HG02642 (cell line): Measurements from ENCODE around the gene IRF5.
"Not testable (repeated sequence)": the region's sequence is repeated elsewhere in the genome, so short reads cannot be mapped to it uniquely, and the experiment has no call there.

Experiments
- ATAC-seq: cut with Tn5 transposase; IDR thresholded peaks from one replicate; pipeline ENCODE4 v1.9.1; 2021; ENCODE audit warnings: mild to moderate bottlenecking; ENCODE audit not compliant: unreplicated experiment, poor library complexity

Gene IRF5

DNA sequence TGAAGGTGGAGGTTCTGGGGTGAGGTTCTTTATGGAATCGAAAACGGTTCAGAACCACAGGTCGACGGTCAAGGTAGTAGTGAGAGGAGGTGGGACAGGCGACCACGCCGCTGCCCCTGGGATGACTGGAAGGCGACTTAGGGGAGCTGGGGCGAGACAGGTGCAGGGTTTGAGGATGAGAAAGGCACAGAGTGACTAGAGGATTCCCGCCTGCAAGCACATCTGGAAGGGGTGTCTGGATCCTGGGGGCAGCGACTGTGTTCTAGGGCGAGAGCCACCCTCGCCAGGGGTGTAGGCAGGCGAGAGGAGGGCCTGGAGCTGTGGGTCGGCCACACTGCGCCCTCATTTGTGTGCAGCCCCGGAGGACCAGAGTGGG, 468 bp upstream of the IRF5 start:
- ATAC-seq: peak; percentile 6

DNA sequence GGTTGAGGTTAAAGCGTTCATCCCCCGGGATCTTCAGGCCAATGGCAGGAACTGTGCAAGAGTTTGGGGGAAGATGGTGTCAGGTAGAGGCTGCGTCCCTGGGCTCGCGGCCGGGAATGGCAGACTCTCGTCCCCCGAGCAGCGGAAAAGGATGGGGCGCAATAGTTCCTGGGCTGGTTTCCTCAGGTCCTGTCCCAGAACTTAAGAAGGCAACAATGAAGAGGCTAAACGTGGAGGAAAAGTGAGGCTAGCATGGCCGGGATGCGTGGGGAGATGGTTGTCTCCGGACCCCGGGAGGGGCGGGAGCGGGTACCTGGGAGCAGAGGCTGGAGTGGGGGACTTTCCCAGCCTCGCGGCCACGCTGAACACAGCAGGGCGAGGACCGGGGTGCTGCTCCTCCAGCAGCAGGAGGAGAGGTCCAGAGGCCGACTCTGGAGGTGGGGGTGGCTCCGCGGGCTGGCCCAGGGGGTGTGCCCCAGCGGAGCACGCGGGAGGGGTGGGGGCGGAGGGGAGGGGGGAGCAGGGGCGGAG, 882 bp downstream of the IRF5 start:
- peak; percentile 4 for ATAC-seq

DNA sequence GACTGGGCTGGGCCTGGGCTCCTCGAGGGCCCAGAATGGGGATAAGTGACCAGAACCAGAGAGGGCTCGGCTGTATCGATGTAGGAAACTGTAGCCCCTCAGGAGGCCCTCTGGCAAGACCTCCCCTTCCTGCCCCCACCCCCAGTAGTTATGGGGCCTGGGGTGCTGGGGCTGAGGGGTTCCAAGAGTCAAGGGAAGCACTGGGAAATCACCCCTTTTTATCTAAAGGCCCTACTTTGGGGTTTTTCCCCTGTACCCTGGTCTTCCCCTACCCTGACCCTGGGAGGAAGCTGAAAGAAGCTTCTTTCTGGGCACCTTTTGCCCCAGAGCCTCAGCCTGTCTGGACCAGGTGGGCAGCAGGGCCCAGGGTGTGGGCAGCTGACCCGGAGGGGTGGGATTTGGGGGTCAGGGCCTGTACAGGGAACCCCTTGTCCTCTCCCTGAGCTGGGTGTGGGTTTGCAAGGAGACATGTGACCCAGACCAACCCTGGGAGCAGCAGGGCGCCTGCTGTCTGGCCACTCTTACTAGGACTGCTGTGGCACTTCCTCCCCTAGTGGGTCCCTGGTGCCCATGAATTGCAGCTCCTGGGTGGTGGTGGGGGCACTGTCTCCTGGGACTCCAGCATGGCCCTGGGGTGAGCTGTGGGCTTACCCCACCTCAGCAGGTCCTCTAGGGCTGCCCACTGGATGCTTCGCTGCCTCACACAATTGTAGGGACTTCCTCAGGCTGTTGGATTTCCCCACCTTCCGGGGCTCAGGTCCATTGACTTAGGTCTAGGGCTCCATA, 1.5 kb downstream of the IRF5 start:
- peak; percentile 17 for ATAC-seq

DNA sequence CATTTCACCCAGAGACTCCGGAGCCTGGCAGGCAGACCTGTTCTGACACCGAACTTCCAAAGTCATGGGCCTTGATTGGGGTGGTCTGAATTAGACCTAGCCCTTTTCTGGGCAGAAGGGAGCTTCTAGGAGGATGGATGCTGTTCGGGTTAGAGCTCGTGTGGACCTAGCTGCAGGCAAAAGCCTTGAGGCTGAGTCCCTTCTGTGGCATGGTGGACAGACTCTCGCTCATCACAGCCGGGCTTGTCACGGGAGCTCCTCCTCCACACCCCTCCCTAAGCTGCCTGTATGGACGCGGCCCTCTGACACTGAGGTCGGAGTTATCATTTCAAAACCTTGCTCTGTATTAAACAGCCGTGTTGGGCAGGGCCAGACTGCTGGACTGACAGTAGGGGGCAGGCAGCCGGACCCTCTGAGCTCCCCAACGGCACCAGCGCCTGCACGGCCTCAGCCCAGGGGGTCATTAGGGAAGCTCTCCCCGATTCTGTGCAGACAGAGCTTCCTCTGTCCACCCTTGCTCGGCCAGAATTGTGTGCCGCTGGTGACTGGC, 2.2 kb downstream of the IRF5 start:
- ATAC-seq: peak; percentile 25

DNA sequence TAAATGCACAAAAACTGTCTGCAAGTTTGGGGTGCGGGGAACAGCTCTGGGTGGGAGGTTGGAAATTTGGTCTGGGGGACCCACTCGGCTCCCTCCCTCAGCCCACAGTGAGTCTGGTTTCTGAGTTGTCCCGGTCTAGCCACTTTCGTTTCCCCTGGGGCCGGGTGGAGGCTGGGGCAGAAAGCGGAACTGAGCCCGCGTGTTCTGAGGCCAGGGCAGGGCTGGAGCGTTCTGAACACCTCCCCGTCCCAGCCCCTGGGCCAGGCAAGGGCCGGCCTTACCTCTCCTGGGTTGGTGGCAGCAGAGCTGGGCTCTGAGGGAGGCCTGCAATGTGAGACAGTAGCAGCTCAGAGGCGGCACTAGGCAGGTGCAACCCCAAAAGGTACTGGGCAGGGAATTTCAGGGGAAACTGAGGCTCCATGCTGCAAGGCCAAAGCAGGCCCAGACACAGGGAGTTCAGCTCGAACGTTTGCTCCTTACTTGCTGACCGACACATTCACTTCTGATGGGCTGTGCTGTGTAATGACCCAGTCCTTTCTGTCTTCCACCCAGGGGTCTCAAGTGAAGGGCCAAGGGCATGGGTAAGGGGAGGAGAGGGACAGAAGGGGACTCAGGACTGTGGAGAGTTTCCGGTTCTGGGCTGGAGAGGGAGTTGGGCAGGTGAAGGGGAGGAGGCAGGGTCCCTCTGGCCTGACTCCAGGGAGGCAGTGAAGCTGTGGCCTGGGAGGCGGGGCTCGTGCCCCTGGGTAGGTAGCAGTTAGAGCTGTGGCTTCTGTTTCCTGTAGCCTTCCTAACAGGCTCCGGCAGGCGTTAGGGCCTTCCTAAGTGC, 3.0 kb downstream of the IRF5 start:
- peak; percentile 56 for ATAC-seq

DNA sequence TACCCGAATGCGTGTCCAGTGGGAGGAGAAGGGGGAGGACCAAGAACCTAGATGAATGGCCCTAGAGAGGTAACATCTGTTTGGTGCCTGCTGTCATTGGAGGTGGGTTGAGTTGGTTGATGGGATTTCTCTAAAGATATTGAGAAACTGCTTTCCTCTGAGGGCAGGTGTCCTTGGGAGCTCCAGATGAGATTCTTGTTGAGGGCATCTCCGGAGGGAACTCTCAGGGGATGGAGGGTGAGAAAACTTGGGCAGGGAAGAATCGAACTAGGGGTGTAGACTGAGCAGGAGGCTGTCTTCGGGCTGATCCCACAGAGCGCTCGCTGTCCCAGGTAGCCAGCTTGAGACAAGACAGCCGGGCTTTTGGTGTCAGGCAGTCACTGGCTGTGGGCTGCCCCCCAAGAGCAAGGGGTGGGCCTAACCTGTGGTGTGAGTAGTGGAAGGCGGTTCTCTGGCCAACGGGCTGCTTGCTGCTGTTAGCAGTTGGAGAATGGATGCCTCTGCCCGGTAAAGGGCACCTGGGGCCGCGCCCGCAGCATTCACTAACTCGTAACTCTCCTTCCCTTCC, 3.7 kb downstream of the IRF5 start:
- ATAC-seq: no peak

DNA sequence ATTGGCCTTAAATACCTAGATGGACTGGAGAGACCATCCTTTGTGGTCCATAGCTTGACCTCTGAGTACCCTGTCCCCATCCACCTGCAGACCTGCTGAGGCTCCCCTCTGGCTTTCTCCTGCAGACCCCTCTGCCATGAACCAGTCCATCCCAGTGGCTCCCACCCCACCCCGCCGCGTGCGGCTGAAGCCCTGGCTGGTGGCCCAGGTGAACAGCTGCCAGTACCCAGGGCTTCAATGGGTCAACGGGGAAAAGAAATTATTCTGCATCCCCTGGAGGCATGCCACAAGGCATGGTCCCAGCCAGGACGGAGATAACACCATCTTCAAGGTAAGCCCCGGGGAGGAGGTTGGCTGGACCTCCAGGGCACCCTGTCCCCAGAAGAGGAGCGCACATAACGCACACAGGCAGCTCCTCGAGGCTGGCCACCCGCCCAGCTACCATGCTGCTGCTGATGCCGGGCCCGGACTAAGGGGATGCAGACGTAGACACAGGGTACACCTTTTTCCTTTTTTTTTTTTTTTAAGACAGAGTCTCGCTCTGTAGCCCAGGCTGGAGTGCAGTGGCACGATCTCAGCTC, 4.3 kb downstream of the IRF5 start:
- ATAC-seq: no peak

DNA sequence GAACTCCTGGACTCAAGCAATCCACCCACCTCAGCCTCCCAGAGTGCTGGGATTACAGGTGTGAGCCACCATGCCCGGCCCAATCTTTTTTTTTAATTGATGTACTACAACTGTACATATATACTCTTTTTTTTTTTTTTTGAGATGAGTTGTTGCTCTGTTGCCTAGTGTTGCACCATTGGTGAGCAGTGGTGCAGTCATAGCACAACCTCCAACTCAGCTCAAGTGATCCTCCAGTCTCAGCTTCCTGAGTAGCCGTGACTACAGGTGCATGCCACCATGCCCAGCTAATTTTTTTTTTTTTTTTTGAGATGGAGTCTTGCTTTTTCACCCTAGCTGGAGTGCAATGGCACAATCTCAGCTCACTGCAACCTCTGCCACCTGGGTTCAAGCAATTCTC, 5.5 kb downstream of the IRF5 start:
- not testable (repeated sequence) for ATAC-seq

DNA sequence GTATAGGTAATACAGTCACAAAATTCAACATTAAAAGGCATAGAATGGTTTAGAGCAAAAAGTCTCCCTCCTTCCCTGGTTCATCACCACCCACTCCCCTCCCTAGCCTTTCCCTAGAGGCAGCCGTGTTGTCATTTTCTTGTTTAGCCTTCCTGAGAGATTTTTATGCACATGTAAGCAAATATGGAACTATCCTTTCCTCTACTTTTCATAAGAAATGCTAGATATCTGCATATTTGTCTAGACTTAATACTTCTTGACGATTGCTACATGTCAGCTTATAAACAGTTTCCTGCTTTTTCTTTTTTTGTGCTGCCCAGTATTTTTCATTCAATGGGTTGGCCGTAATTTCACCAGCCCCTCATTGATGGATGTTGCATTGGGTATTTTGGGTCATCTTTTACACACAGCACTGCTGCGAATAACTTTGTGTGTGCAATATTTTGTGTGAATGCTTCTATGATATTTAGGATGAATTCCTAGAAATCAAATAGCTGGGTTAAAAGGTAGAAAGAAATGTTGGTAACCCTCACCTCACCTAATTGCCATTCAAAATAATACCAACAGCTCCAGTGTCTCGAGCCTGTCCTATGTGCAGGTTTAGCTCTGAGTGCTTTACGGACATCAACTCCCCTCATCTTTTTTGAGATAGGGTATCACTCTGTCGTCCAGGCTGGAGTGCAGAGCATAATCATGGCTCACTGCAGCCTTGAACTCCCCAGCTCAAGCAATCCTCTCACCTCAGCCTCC, 6.9 kb downstream of the IRF5 start:
- ATAC-seq: no peak

DNA sequence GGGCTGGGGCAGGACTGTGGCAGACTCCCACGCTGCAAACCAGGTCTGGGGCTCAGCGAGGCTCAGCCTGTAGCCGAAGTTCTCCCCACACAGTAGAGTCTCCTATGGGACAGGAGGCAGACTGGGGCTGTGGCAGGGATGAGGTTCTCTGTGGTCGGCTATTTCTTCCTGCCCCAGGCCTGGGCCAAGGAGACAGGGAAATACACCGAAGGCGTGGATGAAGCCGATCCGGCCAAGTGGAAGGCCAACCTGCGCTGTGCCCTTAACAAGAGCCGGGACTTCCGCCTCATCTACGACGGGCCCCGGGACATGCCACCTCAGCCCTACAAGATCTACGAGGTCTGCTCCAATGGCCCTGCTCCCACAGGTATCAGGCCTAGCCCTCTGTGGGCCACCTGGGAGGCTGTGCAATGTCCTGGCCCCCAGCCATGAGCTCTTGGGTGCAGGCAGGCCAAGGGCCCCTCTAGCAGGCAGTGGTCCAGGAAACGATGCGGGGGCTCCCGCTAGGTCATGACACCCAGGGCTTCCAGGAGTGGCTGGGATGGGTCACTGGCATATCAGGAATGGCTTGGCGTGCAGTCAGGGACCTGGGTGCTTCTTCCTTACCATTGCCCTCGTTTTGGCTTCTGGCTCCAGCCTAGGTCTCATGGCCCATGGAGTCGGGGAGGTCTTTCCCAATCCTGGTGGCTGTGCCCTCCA, 8.1 kb downstream of the IRF5 start:
- ATAC-seq: no peak

DNA sequence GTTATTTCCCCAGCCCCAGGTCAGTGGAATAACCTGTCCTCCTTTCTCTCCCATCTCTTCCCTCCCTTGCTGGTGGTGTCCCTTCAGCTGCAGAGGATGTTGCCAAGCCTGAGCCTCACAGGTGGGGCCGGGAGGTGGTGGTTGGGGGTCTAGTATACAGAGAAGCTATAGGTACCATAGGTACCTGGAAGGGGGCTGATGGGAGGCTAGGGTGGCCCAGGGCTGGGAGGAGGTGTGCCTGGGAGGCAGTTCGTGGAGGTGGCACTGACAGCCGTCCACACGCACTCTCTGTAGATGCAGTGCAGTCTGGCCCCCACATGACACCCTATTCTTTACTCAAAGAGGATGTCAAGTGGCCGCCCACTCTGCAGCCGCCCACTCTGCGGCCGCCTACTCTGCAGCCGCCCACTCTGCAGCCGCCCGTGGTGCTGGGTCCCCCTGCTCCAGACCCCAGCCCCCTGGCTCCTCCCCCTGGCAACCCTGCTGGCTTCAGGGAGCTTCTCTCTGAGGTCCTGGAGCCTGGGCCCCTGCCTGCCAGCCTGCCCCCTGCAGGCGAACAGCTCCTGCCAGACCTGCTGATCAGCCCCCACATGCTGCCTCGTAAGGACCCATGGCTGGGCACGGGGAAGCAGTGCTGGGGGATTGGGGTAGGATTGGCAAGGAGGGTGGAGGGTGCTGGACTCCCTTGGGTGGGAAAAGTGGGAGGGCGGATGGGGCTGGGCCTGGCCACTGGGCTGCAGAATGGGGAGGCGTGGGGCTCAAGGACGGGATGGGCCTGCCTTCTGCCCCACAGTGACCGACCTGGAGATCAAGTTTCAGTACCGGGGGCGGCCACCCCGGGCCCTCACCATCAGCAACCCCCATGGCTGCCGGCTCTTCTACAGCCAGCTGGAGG, 9.5 kb downstream of the IRF5 start:
- no peak for ATAC-seq

DNA sequence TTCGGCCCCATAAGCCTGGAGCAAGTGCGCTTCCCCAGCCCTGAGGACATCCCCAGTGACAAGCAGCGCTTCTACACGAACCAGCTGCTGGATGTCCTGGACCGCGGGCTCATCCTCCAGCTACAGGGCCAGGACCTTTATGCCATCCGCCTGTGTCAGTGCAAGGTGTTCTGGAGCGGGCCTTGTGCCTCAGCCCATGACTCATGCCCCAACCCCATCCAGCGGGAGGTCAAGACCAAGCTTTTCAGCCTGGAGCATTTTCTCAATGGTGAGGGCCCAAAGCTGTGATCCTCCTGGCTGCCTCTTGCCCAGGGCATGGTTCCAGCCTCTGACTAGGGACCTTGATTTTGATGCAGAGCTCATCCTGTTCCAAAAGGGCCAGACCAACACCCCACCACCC, 10.1 kb downstream of the IRF5 start:
- no peak for ATAC-seq

DNA sequence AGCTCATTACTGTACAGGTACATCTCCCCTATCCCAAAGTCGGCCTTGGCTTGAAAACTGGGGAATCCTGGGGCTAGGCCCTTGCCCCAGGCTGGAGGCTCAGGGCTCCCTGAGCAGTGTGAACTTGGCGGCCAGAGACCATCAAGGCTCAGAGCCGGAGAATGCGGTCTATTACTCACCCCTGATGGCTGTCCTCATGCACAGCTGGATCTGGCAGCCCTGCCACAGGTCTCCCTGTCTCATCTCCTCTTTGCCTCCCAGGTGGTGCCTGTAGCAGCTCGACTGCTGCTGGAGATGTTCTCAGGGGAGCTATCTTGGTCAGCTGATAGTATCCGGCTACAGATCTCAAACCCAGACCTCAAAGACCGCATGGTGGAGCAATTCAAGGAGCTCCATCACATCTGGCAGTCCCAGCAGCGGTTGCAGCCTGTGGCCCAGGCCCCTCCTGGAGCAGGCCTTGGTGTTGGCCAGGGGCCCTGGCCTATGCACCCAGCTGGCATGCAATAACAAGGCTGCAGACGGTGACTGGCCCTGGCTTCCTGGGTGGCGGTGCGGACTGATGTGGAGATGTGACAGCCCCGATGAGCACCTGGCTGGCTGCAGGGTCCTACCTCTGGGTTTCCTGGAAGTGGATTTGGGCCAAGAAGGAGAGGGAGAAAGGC, 10.7 kb downstream of the IRF5 start:
- ATAC-seq: no peak

DNA sequence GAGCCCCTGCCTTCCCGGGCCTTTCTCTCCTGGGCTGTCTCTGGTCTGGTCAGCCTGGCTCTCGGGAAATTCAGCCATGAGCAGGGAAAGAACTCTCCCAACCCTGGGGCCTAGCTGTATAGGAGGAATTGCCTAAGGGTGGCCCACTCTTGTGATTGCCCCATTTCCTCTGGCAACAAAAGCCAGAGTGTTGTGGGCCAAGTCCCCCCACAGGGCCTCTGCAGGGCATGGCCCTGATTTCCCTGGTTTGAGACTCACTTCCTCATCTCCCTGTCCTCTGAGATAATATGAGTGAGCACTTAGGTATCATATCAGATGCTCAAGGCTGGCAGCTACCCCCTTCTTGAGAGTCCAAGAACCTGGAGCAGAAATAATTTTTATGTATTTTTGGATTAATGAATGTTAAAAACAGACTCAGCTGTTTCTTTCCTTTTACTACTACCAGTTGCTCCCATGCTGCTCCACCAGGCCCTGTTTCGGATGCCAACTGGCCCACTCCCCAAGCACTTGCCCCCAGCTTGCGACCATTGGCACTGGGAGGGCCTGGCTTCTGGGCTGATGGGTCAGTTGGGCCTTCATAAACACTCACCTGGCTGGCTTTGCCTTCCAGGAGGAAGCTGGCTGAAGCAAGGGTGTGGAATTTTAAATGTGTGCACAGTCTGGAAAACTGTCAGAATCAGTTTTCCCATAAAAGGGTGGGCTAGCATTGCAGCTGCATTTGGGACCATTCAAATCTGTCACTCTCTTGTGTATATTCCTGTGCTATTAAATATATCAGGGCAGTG, 11.4 kb downstream of the IRF5 start:
- ATAC-seq: no peak

DNA sequence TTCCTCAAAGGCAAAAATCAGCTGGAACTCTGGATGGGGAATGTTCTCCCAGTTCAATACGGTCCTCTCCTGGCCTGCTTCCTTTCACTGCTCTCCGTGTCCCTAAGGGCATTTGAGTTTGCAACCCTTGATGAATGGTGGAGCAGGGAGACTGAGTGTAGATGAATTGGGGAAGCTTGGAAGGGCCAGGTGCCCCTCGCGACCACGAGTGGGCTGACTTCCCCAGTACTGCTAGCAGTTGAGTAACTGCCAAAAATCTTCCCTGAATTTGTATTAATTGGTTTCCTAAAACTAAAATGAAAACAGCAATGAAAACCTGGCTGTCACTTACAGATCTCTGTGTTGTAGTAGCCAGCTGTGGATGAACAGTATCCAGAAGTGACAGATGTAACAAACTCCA, 13.6 kb downstream of the IRF5 start:
- ATAC-seq: no peak

DNA sequence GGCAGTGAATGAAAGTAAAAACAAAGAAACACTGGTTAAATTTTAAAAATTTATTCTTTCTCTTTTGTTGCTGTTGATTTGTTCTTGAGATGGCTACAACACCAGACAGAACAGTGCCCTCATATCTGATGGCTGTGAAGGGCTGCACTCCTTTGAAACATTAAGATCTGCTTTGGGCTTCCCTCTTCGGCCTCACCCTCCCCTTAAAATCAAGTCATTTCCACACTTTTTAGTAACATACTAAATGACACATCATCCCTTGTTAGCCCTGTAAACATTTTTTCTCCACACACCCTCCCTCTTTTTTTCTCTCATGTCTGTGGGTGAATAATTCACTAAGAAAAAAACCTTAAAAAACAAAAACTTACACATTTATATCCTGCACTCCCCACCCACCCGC, 16.4 kb downstream of the IRF5 start:
- ATAC-seq: no peak
